CD8-positive, alpha-beta memory T cell (primary cell): ENCODE results near the gene ZNF462. TPM values are rescaled to one million over a fixed set of nuclear protein-coding genes. Genes with fewer than 3 reads are reported as not detected.

Experiments used
- CTCF ChIA-PET: fragments of 350-600 bp; sonication (Branson Sonifier 250); formaldehyde crosslinking; loops from one replicate; lab custom pipeline; 2021; ENCODE audit warnings: antibody characterized with exemption; lab: Charles Lee
- POLR2A ChIA-PET: fragments of 350-600 bp; sonication (Branson Sonifier 250); formaldehyde crosslinking; loops from one replicate; lab custom pipeline; 2021; ENCODE audit warnings: antibody characterized with exemption; lab: Charles Lee
- DNase-seq, 5 donors: peaks; one replicate each; pipeline versions ENCODE4 v3.0.0 to v3.0.0-alpha.2; 2020 to 2022; ENCODE audit warnings: mixed read lengths in 1 of 5
- H3K27ac ChIP-seq: one replicate; pipeline ENCODE4 v1.7.0; 2013; ENCODE audit warnings: low read depth, mild to moderate bottlenecking, low read length, moderate library complexity
- H3K27me3 ChIP-seq: 2 replicates; pipeline ENCODE4 v1.7.0; 2013; ENCODE audit warnings: low read length, mild to moderate bottlenecking; ENCODE audit not compliant: insufficient read depth, poor library complexity, severe bottlenecking
- H3K36me3 ChIP-seq: 2 replicates; pipeline ENCODE4 v1.7.0; 2013; ENCODE audit warnings: mild to moderate bottlenecking, low read length, moderate library complexity; ENCODE audit not compliant: insufficient read depth
- H3K4me1 ChIP-seq: 2 replicates; pipeline ENCODE4 v1.7.0; 2013; ENCODE audit warnings: mild to moderate bottlenecking, low read length, moderate library complexity; ENCODE audit not compliant: insufficient read depth
- H3K4me3 ChIP-seq: 2 replicates; pipeline ENCODE4 v1.7.0; 2013; ENCODE audit warnings: mild to moderate bottlenecking, low read length
- H3K9me3 ChIP-seq: 2 replicates; pipeline ENCODE4 v1.7.0; 2013; ENCODE audit warnings: mild to moderate bottlenecking, low read length
- H3K27ac Mint-ChIP-seq, 8 donors: one replicate each; pipeline ENCODE4 v1.8.0; 2020 to 2021; ENCODE audit warnings: mixed read lengths in 8 of 8, mild to moderate bottlenecking in 6 of 8, inconsistent platforms in 3 of 8, moderate library complexity in 3 of 8
- H3K27me3 Mint-ChIP-seq, 2 donors: one replicate each; pipeline ENCODE4 v1.8.0; 2020 to 2021; ENCODE audit warnings: mixed read lengths in 2 of 2, mild to moderate bottlenecking in 1 of 2, moderate library complexity in 1 of 2
- H3K36me3 Mint-ChIP-seq, 3 donors: one replicate each; pipeline ENCODE4 v1.8.0; 2020 to 2021; ENCODE audit warnings: mixed read lengths in 3 of 3, inconsistent platforms in 1 of 3, mild to moderate bottlenecking in 1 of 3
- H3K4me1 Mint-ChIP-seq, 3 donors: one replicate each; pipeline ENCODE4 v1.8.0; 2020 to 2021; ENCODE audit warnings: mixed read lengths in 3 of 3, inconsistent platforms in 1 of 3, mild to moderate bottlenecking in 1 of 3
- H3K4me3 Mint-ChIP-seq, 7 donors: one replicate each; pipeline ENCODE4 v1.8.0; 2020 to 2021; ENCODE audit warnings: mixed read lengths in 7 of 7, mild to moderate bottlenecking in 6 of 7, moderate library complexity in 4 of 7, inconsistent platforms in 2 of 7
- H3K9me3 Mint-ChIP-seq, 5 donors: one replicate each; pipeline ENCODE4 v1.8.0; 2020 to 2022; ENCODE audit warnings: mixed read lengths in 5 of 5, mild to moderate bottlenecking in 3 of 5, moderate library complexity in 2 of 5, inconsistent platforms in 1 of 5
- polyA plus RNA-seq: library from polyadenylated mRNA; unstranded; fragments of 300-500 nt; fragmentation: Illumina TruSeq; gene quantifications from one replicate; pipeline ENCODE4 v1.2.3, GENCODE V29; 2021
- total RNA-seq, 2 experiments: library from RNA; stranded (reverse); gene quantifications; one replicate each; pipeline ENCODE4 v1.2.3, GENCODE V29; 2021

ZNF462 gene
- total and polyA plus RNA-seq, 3 experiments from 2014 or later, result 0.13 to 0.18 TPM; not detected in 1

DNA sequence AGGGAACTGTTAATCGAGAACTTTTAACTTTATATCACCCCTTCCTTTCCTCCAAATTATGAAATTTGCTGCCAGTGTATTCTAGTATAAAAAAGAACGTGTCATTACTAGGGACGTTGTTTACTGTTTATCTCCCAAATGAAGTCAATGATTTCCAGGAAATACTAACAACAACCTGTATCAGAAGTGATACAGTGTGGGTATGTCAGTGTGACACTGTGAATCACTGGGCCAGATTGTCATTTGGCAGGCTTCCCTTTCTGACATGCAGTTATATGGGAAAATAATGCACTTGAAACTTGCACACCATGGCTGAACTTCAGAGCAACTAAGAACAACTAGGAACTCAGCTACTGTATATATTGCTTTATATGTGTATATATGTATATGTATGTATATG is 12.6 kb downstream of the ZNF462 start:
- CTCF ChIA-PET, result interaction anchor here (0.5 kb wide), 1 partner anchor 490 kb away, joined by 3 read pairs; no protein-coding TSS in a partner anchor
- H3K27me3 ChIP-seq, result no peaks in the 10 kb centered on the region
- H3K4me1 Mint-ChIP-seq, result no peaks in the 10 kb centered on the region
- no peak for DNase-seq
- no peak overlapping the region for H3K4me3 ChIP-seq
- no peaks in the 10 kb centered on the region for H3K9me3 ChIP-seq
- H3K36me3 Mint-ChIP-seq, result no peaks in the 10 kb centered on the region
- no peak overlapping the region for H3K27ac Mint-ChIP-seq
- POLR2A ChIA-PET, result no interaction called here
- peaks cover 0 to 2% (median 0%) of the 10 kb centered on the region in 5 donors for H3K9me3 Mint-ChIP-seq
- no peaks in the 10 kb centered on the region for H3K4me1 ChIP-seq
- H3K4me3 Mint-ChIP-seq, result no peak overlapping the region
- H3K36me3 ChIP-seq, result no peaks in the 10 kb centered on the region
- H3K27me3 Mint-ChIP-seq, result no peaks in the 10 kb centered on the region
- no peak overlapping the region for H3K27ac ChIP-seq

DNA sequence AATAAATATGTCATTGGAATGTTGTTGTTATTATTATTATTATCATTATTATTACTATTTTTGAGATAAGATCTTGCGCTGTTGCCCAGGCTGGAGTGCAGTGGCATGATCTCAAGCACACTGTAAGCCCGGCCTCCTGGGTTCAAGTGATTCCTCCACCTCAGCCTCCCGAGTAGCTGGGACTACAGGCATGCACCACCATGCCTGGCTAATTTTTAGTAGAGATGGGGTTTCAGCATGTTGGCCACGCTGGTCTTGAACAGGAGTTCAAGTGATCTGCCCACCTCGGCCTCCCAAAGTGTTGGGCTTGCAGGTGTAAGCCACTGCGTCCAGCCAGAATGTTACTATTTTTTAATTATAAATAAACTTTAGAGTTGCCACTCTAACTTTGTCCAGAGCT is 14.4 kb downstream of the ZNF462 start:
- Mint-ChIP-seq H3K36me3 (no peaks in the 10 kb centered on the region), H3K4me3 (no peak overlapping the region), H3K9me3 (peaks cover 0 to 5% (median 2%) of the 10 kb centered on the region in 5 donors), H3K27me3 (no peaks in the 10 kb centered on the region), H3K4me1 (no peaks in the 10 kb centered on the region), H3K27ac (no peak overlapping the region)
- no peaks in the 10 kb centered on the region for H3K27me3 ChIP-seq
- H3K4me1 ChIP-seq, result no peaks in the 10 kb centered on the region
- CTCF ChIA-PET, result interaction anchor here (1.6 kb wide), 1 partner anchor 12 kb away, joined by 3 read pairs; no protein-coding TSS in a partner anchor
- H3K27ac ChIP-seq, result no peak overlapping the region
- DNase-seq, result no peak
- POLR2A ChIA-PET, result no interaction called here
- no peak overlapping the region for H3K4me3 ChIP-seq
- H3K9me3 ChIP-seq, result no peaks in the 10 kb centered on the region
- no peaks in the 10 kb centered on the region for H3K36me3 ChIP-seq

DNA sequence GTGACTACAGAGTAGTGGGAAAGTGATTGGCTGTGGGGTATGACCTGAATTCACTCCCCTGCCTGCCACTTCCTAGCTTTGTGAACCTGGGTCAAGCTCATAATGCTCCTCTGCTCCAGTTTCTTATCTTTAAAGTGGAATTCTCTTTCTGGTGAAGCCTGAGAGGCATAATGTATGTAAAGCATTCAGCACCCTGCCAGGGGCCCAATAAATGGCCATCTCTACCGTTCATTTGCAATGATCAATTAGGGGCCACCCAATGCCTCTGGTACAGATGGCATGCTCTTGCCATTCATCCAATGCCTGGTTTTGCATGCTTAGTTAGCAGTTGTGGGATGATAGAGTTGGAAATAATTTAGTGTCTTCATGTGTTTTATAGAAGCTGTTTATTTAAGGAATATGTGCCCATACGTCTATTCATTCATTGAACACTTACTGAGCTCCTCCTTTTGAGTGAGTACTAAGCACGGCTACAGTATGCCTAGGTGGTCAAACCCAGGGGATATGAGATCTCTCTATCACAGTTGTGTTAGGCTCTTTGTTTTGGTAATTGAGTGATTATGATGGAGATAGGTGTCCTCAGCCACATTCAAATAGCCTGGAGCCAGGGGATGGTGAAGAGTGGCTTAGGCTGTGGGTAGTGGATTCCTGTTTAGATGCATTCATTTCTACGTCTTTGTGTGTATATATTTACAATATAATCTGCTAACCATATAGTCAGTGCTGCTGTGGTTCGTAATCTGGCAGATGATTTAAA is 15.3 kb downstream of the ZNF462 start:
- DNase-seq, result no peak
- Histone ChIP-seq H3K36me3 (no peaks in the 10 kb centered on the region), H3K27me3 (no peaks in the 10 kb centered on the region), H3K9me3 (no peaks in the 10 kb centered on the region), H3K4me1 (no peaks in the 10 kb centered on the region), H3K4me3 (no peak overlapping the region), H3K27ac (no peak overlapping the region)
- Mint-ChIP-seq H3K36me3 (no peaks in the 10 kb centered on the region), H3K27me3 (no peaks in the 10 kb centered on the region), H3K4me1 (no peaks in the 10 kb centered on the region), H3K9me3 (peaks cover 0 to 5% (median 2%) of the 10 kb centered on the region in 5 donors), H3K27ac (no peak overlapping the region), H3K4me3 (no peak overlapping the region)
- POLR2A ChIA-PET, result no interaction called here
- CTCF ChIA-PET, result no interaction called here

DNA sequence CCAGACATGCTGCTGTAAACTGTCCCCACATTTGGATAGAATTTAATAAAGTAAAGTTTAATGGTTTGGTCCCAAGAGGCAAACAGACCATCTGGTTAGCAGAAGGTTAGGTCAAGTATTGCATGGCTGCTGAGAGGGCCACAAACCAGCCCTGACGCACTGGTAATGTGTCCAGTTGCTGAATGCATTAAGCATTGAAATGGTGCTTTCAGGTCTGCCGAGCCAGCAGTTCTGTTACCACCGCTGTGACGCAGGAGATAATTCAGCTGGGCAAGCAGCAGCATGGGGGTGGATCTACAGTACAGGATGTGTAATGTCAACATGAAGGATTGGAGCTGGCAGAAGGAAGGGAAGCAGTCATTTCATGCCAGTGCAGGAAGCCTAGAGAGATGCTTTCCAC is 16.0 kb downstream of the ZNF462 start:
- Mint-ChIP-seq H3K4me1 (no peaks in the 10 kb centered on the region), H3K4me3 (no peak overlapping the region), H3K27me3 (no peaks in the 10 kb centered on the region), H3K27ac (no peak overlapping the region), H3K36me3 (no peaks in the 10 kb centered on the region), H3K9me3 (peaks cover 0 to 5% (median 2%) of the 10 kb centered on the region in 5 donors)
- H3K9me3 ChIP-seq, result no peaks in the 10 kb centered on the region
- no peak overlapping the region for H3K27ac ChIP-seq
- ChIA-PET POLR2A (no interaction called here), CTCF (no interaction called here)
- no peaks in the 10 kb centered on the region for H3K4me1 ChIP-seq
- no peak for DNase-seq
- no peaks in the 10 kb centered on the region for H3K36me3 ChIP-seq
- H3K27me3 ChIP-seq, result no peaks in the 10 kb centered on the region
- H3K4me3 ChIP-seq, result no peak overlapping the region

DNA sequence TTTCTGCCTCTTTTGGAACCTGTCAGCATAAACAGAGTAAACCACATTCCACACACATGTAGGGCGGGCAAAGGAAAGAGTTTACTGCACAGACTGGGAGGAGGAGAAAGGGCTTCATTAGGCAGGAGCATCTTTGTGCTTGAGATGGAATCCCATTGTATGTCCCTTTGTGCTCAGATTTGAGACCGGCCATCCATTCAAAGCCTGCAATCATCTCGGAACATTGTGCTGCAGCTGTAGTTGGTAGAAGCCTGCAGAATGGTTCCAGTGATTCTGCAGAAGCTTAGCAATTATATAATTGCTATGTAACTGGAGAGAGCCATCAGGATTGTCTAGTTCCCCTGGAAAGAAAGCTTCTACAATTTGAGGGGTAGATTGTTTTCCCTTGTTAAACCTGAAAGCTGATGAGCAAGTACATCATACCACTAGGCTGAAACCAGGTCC is 16.5 kb downstream of the ZNF462 start:
- Mint-ChIP-seq H3K27me3 (no peaks in the 10 kb centered on the region), H3K36me3 (no peaks in the 10 kb centered on the region), H3K27ac (no peak overlapping the region), H3K4me3 (no peak overlapping the region), H3K4me1 (no peaks in the 10 kb centered on the region), H3K9me3 (peaks cover 0 to 5% (median 2%) of the 10 kb centered on the region in 5 donors)
- Histone ChIP-seq H3K4me3 (no peak overlapping the region), H3K4me1 (no peaks in the 10 kb centered on the region), H3K36me3 (no peaks in the 10 kb centered on the region), H3K9me3 (no peaks in the 10 kb centered on the region), H3K27ac (no peak overlapping the region), H3K27me3 (no peaks in the 10 kb centered on the region)
- ChIA-PET CTCF (interaction anchor here (0.5 kb wide), 1 partner anchor 673 kb away, joined by 3 read pairs; no protein-coding TSS in a partner anchor), POLR2A (no interaction called here)
- no peak for DNase-seq

DNA sequence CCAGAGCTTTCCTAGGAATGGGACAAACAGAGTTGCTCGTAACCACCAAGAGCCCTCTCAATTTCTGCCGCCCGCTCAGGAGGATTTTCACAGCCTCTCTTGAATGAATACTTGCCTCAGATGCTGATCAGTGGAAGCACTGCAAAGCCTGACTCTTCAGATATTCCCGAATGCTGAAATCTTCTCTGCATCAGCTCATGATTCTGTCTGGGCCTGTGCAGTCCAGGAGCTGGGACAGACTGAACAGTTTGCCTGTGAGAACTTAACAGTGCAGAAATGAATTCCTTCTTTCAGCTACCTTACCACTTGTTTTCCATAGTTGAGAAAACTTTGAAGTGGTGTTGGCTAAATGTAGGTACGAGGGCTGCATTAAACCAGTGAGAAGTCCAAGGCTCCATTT is 17.1 kb downstream of the ZNF462 start:
- no peaks in the 10 kb centered on the region for H3K36me3 ChIP-seq
- H3K27ac ChIP-seq, result no peak overlapping the region
- POLR2A ChIA-PET, result no interaction called here
- no peaks in the 10 kb centered on the region for H3K27me3 ChIP-seq
- no peak overlapping the region for H3K4me3 ChIP-seq
- no peaks in the 10 kb centered on the region for H3K9me3 ChIP-seq
- no peak overlapping the region for H3K27ac Mint-ChIP-seq
- no peaks in the 10 kb centered on the region for H3K27me3 Mint-ChIP-seq
- no peaks in the 10 kb centered on the region for H3K36me3 Mint-ChIP-seq
- DNase-seq, result no peak
- peaks cover 0 to 5% (median 2%) of the 10 kb centered on the region in 5 donors for H3K9me3 Mint-ChIP-seq
- H3K4me1 ChIP-seq, result no peaks in the 10 kb centered on the region
- CTCF ChIA-PET, result no interaction called here
- no peaks in the 10 kb centered on the region for H3K4me1 Mint-ChIP-seq
- no peak overlapping the region for H3K4me3 Mint-ChIP-seq

DNA sequence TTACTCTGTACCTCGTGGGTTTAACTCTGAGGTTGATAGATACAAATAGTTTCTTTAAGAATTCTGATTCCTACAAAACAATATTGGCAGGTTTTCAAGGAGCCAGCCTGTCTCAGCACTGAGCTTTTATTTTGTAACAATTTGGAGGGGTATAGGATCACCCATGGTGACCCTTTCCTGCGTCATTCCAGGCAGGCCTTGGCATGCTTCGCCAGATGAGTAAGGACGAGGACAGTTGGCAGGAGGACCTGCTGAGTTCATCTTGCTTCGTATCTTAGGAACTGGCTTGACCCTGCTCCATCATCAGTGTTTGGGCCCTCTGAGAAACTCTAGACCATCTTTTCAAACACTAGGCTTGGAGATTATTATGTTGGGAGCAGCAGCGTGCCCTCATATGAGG is 17.9 kb downstream of the ZNF462 start:
- Mint-ChIP-seq H3K27ac (peak overlapping the region in 1 of 8 donors; percentile 9), H3K4me3 (no peak overlapping the region), H3K36me3 (no peaks in the 10 kb centered on the region), H3K27me3 (no peaks in the 10 kb centered on the region), H3K4me1 (no peaks in the 10 kb centered on the region), H3K9me3 (peaks cover 0 to 5% (median 2%) of the 10 kb centered on the region in 5 donors)
- Histone ChIP-seq H3K4me1 (no peaks in the 10 kb centered on the region), H3K36me3 (no peaks in the 10 kb centered on the region), H3K27me3 (no peaks in the 10 kb centered on the region), H3K9me3 (no peaks in the 10 kb centered on the region), H3K27ac (no peak overlapping the region), H3K4me3 (no peak overlapping the region)
- CTCF ChIA-PET, result no interaction called here
- no peak for DNase-seq
- POLR2A ChIA-PET, result no interaction called here

DNA sequence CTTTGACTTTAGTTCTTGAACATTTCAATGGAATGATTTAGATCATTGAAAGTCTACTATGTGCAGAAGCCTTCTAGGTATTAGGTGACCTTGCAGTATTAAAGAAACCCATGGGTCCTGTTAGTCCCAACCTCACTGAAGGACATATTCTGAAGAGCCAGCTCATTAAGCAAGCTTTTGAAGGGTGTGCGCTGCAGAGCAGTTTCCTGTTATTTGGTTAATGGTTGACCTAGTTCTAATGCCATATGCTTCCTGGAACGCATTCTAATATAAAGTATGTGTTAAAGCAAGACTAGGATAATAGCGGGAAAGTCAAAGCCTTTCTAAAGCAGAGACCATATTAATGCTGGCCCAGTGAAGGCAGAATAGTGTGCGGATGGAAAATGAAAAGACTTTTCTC is 20.1 kb downstream of the ZNF462 start:
- CTCF ChIA-PET, result no interaction called here
- Mint-ChIP-seq H3K4me3 (no peak overlapping the region), H3K27me3 (no peaks in the 10 kb centered on the region), H3K4me1 (no peaks in the 10 kb centered on the region), H3K9me3 (peaks cover 0 to 5% (median 2%) of the 10 kb centered on the region in 5 donors), H3K27ac (no peak overlapping the region), H3K36me3 (no peaks in the 10 kb centered on the region)
- H3K27ac ChIP-seq, result no peak overlapping the region
- H3K27me3 ChIP-seq, result no peaks in the 10 kb centered on the region
- POLR2A ChIA-PET, result no interaction called here
- no peak overlapping the region for H3K4me3 ChIP-seq
- DNase-seq, result no peak
- no peaks in the 10 kb centered on the region for H3K9me3 ChIP-seq
- no peaks in the 10 kb centered on the region for H3K4me1 ChIP-seq
- H3K36me3 ChIP-seq, result no peaks in the 10 kb centered on the region
